ENCODE results near the gene NPAS1.

DNA sequence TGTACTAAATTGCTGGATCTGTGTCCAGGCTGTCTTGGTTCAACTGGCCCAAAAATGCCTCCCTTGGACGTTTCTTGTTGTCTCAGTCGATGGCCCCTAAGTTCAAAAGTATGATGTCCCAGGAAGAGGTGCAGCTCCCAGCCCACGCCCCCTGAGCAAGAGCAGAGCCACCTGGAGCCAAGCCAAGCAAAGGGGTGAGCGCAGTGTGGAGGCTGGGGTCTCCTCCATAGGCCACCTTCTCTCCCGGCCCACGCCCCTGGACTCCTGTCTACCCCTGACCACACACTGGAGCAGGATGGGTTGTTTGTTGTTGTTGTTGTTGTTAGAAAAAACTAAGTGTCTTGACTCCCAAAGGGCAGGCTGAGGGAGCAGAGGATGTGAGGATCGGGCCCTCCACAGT is 26.0 kb upstream of the NPAS1 start:
- TF ChIP-seq, protein P1, sequence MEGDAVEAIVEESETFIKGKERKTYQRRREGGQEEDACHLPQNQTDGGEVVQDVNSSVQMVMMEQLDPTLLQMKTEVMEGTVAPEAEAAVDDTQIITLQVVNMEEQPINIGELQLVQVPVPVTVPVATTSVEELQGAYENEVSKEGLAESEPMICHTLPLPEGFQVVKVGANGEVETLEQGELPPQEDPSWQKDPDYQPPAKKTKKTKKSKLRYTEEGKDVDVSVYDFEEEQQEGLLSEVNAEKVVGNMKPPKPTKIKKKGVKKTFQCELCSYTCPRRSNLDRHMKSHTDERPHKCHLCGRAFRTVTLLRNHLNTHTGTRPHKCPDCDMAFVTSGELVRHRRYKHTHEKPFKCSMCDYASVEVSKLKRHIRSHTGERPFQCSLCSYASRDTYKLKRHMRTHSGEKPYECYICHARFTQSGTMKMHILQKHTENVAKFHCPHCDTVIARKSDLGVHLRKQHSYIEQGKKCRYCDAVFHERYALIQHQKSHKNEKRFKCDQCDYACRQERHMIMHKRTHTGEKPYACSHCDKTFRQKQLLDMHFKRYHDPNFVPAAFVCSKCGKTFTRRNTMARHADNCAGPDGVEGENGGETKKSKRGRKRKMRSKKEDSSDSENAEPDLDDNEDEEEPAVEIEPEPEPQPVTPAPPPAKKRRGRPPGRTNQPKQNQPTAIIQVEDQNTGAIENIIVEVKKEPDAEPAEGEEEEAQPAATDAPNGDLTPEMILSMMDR (optimal IDR thresholded peaks at IDR 0.05 in 1 of 3, IDR thresholded peaks at IDR 0.05 in 1 of 3, conservative IDR thresholded peaks at IDR 0.05 in 1 of 3; ENCODE audit: extremely low read depth in 1 of 3, insufficient read depth in 2 of 3, low read length in 3 of 3) = no peak
- TF ChIP-seq EZH2 (IDR thresholded peaks at IDR 0.05; ENCODE audit: low read length) = no peak
